HG02970 (cell line): Measurements from ENCODE around the gene TRIM73.
"Not testable (repeated sequence)": the region's sequence is repeated elsewhere in the genome, so short reads cannot be mapped to it uniquely, and the experiment has no call there.

Source experiments
- ATAC-seq: cut with Tn5 transposase; IDR thresholded peaks from one replicate; pipeline ENCODE4 v1.9.1; 2021; ENCODE audit warnings: mild to moderate bottlenecking, moderate library complexity, moderate number of reproducible peaks; ENCODE audit not compliant: unreplicated experiment, low FRiP score

Gene TRIM73

DNA sequence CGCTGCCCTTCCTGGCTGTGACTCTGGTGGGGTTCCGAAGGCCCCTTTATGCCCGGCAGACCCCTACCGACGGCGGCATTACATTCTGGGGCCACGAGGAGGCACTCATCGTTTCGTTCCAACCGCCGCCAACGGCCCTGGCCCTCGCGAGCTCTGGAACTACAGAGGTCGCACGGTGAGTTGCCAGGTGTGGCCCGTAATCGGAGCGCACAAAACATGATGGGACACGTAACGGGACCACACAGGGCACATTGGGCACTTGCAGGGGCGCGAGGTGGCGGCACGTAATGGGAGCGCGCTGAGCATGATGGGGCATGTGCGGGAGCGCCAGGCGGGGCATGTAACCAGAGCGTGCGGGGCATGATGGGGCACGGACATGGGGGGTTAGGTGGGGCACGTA lies at the start of gene TRIM73:
TSS of gene TRIM73 (plus strand) at position 301 of the 400 bp plus-strand sequence. CDS start 3,305 bp downstream, outside the sequence.
- not testable (repeated sequence) for ATAC-seq

DNA sequence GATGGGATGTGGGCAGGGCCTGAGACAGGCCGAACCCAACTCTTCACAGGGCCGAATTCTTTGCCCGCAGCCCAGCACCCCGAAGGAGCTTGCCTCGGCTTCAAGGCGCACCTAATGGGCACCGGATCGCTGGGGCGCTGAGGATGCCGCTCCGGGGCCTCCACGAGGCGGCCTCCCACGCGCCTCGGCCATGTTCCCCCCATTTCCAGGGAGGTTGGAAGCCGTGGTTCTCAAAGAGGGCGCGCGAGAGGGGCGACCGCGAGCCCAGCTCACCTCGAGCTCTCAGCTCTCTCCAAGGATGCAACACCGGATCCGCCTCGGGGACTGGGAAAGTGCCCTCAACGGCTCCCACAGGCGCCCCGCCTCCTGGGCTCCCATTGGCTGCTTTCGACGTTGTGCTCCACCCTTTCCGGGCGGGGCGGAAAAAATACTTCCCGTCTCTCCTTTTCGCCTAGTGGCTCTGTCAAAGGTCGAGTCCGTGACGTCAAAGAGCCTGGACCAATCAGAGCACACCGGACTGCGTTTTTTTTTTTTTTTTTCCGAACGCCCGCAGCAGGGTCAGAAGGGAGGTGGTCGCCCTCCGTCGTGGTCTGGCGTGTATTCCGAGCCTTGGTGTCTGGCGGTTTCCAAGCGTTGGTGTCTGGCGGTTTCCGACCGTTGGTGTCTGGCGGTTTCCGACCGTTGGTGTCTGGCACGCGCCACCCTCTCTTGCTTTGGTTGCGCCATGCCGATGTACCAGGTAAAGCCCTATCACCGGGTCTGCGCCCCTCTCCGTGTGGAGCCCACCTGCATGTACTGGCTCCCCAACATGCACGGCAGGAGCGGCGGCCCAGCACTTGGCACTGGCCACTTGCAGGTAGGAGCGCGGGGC lies 36.5 kb upstream of the TRIM73 start:
- peak; percentile 77 for ATAC-seq

DNA sequence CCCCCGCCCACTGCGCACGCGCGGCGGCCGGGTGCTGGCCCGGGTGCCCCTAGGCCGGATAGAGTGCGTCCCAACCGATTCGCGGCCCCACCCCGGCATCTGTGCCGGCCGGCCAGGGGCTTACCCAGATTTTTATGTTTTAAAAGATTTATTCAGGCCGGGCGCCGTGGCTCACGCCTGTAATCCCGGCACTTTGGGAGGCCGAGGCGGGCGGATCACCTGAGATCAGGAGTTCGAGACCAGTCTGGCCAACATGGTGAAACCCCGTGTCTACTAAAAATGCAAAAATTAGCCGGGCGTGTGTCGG lies 35.9 kb upstream of the TRIM73 start:
- not testable (repeated sequence) for ATAC-seq

DNA sequence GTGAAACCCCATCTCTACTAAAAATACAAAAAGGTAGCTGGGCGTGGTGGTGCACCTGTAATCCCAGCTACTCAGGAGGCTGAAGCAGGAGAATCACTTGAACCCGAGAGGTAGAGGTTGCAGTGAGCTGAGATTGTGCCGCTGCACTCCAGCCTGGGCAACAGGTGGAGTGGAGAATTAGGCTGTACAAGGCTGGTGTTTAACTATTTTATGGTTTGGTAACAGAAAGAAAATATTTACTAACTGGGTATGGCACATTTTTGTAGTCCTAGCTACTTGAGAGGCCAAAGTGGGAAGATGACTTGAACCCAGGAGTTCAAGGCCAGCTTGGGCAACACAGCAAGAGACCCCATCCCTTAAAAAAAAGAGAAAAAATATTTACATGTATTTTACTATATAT lies 31.4 kb upstream of the TRIM73 start:
- not testable (repeated sequence) for ATAC-seq

DNA sequence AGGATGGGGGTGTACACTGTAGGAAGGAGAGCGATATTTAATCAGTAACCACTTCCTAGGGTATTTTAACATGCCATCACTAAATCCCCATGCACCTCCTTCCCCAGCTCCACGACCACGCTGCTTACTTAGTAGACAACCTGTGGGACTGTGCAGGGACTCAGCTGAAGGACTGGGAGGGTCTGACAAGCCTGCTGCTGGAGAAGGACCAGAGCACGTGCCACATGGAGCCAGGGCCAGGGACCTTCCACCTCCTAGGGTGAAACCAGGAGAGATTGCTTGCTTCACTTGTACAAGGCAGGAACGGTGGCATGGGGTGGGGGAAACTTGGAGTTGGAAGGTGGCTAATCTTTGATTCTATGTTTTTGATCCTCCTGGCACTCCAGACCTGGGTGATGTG lies 28.8 kb upstream of the TRIM73 start:
- not testable (repeated sequence) for ATAC-seq

DNA sequence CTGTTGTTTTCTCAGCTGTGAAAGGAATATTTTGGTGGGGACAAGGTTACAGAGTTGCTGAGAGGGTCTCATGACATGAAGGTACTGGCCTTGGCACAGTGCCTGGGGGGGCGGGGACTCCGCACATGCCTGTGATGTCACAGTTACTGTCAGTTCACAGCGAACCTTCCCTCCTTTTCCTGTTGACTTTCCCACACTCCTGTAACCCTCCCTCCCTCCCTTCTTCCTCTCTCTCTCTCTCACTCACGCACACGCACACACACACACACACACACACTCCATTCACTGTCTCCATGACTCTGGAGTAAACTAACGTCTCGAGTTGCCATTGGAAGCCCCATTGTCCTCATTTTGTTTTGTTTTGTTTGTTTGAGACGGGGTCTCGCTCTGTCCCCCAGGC lies 28.1 kb upstream of the TRIM73 start:
- ATAC-seq: not testable (repeated sequence)

DNA sequence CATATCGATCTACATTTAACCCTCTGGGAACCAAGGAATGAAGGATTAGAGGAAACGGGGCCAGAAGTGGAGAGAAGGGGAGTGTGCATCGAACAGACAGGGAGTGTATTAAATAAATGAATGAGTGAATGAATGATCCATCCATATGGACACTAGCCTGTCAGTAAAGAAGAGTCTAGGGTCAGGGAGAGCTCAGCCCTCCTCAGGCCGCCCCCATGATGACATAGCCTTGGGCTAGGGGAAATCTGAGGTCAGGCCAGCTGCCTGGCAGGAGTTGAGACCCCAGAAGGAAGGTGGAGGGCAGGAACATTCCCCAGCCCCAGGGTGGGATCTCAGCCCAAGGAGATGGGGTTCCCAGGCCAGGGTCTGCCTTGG lies 21.3 kb upstream of the TRIM73 start:
- not testable (repeated sequence) for ATAC-seq

DNA sequence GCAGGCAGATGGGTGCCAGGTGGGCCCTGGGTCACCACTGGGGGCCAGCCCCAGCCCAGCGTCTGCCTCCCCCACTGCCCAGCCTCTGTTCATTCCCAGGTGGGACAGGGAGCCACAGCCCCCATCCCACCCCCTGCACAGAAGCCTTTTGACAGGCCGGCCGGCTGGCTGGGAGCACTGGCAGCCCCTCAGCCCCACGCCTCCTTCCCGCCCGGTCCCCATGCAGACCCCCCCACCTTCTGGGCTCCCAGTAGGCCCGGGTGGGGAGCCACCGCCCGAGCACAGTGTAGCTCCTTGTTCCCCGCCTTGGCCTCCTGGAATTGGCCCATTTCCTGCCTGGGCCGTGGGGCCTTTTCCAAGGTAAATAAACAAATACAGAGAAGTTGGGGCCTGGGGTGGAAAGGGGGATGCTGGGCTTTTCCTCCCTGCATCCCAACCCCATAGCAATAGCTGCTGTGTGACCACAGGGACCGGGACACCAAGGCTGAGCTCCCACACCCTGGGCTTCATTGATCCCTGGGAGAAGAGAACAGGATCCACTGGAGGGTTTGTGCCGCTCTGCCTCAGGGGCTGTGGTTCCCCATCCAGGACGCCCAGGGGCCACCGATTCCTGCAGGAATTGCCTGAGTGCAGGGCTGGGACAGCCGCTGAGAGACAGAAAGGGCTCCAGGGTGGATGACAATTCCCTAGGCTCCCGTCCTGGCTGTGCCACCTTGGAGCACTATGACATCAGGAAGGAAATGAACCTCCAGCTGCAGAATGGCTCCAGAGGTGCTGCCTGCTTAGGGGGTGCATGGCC lies 20.7 kb upstream of the TRIM73 start:
- not testable (repeated sequence) for ATAC-seq

DNA sequence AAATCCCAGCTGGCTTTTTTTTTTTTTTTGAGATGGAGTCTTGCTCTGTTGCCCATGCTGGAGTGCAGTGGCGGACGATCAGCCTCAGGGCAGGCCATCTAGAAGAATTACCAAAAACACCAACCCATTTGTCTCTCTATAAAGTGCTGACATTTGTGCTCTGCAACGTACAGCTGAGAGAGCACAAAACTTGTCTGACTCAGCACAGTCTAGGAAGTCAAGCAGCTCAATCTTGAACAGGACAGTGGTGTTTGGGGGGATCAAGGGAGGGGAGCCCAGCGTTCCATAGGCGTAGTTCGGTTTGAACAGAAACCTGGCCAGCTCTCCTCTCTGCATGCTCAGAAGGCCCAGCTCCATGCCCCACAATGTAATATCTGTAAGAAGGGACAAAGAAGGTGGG lies 2.2 kb upstream of the TRIM73 start:
- ATAC-seq: not testable (repeated sequence)

DNA sequence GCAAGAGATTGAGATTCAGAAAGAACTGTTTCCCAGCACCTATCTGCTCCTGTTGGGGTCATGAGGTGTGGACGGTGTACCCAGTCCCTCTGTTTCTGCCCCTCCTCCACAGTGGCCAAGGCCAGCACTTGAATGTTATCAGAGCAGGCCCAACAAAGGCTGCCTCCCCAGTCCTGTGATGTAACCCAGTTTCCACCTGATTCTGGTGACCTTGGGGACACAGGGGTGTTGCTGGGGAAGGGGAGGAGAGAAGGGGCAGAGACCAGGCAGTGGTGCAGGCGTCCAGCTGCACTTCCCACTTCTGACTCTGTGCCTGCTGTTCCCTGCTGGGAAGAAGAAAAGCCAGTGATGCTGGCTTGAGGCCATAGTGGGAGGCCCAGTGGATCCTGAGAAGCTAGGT lies 2.4 kb downstream of the TRIM73 start:
- ATAC-seq: not testable (repeated sequence)

DNA sequence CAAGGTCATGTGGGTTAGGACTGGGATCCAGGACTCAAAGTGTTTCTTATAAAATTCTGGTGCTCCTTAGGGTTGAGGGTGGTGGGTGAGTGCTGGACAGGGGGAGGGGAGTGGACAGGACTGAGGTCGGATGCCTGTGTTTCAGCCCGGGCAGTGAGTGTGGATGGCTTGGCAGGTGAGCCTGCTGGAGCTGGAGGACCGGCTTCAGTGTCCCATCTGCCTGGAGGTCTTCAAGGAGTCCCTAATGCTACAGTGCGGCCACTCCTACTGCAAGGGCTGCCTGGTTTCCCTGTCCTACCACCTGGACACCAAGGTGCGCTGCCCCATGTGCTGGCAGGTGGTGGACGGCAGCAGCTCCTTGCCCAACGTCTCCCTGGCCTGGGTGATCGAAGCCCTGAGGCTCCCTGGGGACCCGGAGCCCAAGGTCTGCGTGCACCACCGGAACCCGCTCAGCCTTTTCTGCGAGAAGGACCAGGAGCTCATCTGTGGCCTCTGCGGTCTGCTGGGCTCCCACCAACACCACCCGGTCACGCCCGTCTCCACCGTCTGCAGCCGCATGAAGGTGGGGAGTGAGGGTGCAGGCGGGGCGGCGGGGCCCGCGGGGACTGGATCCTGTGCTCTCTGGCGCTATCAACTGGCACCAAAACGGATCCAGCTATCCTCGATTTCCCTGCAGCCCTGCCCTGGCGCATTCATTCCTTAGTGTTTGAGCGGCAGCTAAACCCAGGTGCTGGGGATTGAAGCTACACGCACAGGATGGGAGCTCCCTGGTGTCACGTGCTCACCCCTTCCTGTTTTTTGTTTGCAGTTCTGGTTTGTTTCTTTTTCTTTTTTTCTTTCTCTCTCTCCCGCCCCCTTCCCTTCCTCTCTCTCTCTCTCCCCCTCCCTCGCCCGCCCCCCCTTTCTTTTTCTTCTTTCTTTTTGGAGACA lies 3.6 kb downstream of the TRIM73 start:
- not testable (repeated sequence) for ATAC-seq

DNA sequence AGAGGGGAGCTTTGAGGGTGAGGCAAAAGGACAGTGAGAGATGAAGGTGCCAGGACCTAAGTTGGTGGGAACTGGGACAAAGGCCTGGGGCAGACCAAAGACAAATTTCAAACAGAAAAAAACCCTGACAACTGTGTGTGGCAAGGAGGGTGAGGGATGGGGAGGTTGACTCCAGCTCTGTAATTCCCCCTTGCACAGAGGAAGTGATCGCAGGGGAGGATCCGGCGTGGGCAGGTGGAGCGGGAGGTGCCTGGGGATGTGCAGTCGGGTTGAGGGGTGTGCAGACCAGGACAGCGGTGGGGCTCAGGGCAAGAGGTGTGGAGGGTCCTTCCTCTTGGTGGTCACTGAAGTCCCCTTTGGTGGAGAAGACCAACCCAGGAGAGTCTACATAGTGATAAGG lies 5.1 kb downstream of the TRIM73 start:
- not testable (repeated sequence) for ATAC-seq

DNA sequence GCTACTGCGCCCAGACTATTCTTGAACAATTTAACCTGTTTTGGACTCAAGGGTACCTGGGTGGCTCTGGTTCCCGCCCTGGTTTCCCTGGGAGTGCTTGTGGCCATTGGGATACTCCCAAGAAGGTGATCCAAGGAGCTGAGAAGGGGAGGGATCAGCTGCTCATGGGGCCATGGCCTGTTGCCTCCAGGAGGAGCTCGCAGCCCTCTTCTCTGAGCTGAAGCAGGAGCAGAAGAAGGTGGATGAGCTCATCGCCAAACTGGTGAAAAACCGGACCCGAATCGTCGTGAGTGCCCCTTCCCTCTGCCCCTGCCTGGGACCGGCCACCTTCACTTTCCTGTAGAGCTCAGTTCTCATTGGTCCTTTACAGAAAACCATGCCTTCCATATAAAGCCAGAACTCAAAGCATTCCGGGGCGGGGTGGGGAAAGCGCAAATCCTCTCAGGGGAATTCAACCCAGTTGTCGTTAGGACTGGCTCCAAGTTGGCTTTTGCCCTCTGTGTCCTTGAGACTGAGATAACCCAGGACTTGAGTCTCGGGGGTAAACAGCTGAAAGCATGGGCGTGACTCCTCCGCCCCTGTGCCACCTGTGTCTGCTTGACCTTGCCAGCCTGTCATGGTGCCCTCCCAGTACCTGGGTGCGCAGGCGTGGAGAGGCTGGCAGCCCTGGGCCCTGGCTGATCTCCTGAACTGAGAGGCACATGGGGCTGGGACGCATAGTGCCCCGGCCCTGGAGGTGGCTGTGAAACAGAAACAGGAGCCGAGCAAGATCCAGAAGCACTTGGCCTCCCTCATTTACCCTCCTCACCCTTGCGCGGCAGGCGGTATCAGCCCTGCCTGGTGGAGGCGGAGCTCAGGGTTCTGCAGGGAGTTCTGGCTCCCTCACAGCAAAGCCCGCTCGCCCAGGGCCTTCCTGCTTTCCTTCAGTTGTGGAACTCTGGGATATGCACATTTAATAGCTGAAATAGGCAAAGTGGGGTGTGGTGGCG lies 8.3 kb downstream of the TRIM73 start:
- ATAC-seq: not testable (repeated sequence)

DNA sequence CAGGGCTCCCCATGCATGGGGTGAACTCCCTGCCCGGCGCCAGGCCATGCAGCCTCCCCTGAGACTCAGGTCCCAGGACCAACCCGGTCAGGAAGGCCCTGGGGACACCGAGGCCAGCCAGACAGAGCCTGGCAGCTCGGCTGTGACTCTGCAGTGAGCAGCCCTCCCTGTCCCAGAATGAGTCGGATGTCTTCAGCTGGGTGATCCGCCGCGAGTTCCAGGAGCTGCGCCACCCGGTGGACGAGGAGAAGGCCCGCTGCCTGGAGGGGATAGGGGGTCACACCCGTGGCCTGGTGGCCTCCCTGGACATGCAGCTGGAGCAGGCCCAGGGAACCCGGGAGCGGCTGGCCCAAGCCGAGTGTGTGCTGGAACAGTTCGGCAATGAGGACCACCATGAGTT lies 9.2 kb downstream of the TRIM73 start:
- ATAC-seq: not testable (repeated sequence)

DNA sequence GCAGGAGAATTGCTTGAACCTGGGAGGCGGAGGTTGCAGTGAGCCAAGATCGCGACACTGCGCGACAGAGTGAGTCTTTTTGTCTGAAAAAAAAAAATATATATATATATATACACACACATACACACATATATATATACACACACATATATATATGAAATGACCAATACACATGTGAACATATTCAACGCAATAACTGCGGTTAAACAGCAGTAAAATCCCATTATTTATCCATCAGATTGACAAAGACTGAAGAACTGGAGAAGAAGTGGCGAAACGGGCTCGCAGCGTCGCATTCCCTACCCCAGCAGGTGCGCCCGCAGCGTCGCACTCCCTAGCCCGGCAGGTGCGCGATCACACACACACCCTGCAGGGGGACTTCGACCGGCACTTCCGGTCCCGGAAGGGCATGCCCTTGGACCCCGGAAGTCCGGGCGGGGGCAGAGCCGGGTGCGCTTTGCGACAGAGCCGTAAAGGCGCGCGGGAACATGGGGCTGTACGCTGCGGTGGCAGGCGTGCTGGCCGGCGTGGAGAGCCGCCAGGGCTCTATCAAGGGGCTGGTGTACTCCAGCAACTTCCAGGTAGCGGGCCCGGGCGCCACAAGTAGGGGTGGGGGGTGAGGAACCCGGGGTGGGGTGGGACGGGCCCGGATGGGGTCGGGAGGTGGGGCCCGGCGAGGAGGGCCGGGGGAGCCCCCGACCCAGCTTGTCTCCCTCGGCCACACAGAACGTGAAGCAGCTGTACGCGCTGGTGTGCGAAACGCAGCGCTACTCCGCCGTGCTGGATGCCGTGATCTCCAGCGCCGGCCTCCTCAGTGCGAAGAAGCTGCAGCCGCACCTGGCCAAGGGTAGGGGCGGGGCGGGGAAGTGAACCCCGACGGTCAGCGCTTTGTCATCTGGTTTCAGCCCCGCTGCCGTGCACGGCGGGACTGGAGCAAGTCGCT lies 14.7 kb downstream of the TRIM73 start:
- peak; percentile 78 for ATAC-seq

DNA sequence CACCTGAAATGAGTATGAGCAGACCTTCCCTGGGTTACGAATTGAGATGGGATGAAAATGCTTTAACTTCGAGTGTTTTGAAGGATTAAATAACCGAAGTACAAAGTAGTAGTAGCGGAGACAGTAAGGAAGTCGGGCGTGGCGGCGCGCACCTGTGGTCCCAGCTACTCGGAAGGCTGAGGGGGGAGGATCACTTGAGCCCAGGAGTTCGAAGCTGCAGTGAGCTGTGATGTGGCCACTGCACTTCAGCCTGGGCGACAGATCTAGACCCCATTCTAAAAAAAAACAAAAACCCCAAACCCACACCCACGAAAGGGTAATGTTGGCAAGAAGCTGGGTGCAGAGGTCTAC lies 15.4 kb downstream of the TRIM73 start:
- not testable (repeated sequence) for ATAC-seq

DNA sequence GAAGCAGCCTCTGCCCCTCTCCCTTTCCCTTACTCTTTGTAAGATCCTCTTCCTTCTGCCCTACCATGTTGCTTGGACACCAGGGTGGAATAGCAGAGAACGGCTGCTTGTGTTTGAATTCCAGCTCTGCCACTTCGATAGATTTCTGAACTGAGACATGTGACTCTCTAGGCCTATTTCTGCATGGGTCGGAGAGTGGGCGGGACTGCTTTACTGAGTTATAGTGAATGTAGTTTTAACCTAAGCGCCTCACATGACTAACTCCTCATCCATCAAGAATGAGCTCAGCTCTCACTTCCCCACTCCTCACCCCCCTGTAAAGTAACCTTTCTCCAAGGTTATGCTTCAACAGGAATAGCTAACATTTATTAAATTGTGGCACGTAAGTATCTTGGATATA lies 18.8 kb downstream of the TRIM73 start:
- not testable (repeated sequence) for ATAC-seq

DNA sequence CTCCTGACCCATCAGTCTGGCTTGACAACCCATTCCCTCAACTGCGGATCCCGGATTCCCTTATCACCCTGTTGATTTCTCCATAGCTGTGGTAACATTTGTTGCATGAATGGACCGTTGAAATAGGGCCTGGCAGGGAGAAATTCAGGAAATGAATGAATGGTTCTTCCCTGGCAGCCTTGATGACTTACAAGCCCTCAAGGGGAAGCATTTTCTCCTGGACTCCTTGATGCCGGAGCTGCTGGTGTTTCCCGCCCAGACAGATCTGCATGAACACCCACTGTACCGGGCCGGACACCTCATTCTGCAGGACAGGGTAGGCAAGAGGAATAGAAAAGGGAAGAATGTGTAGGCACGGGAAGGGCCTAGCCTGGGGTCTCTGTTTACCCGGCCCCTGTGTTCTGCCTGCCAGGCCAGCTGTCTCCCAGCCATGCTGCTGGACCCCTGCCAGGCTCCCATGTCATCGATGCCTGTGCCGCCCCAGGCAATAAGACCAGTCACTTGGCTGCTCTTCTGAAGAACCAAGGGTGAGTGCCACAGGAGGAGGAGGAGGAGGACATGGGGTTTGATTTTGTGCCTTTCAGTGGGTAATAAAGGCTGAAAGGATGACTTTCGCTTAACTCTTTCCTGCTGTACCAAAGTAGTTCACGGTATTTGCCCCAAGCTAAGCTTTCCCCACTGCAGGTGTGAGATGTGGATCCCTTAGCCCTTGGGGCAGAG lies 19.4 kb downstream of the TRIM73 start:
- ATAC-seq: not testable (repeated sequence)
